Measurements from ENCODE around the gene FKBP1A. TPM values are rescaled to one million over a fixed set of nuclear protein-coding genes. Genes with fewer than 3 reads are reported as not detected.

Gene FKBP1A
- total RNA-seq, 1 donor from 2014 or later, result 291 TPM

DNA sequence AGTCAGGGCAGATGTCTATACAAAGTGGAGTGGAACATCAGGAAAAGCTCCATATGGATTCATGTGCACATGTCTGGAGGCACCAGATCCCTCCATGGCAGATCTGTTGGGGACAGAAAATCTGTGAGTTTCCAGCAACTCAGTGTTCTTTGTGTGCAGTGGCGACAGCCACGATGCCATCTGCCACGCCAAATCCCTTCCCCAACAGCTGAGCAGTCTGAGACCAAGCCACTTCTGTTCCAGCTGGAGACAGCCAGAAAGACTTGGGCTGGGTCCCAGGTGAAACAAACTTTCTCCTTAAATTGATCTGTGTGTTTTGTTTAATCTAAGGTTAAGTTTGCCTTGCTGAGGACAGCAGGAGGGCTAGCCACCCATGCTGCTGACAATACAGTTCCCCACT, 22.9 kb downstream of the FKBP1A start:
- TF ChIP-seq CTCF (IDR thresholded peaks at IDR 0.05), result no peak
- Histone ChIP-seq H3K4me1 (peaks cover 60% of the 10 kb centered on the region), H3K4me3 (no peak overlapping the region), H3K27ac (no peak overlapping the region), H3K36me3 (peaks cover 79% of the 10 kb centered on the region), H3K9me3 (no peaks in the 10 kb centered on the region), H3K27me3 (ENCODE audit: low read depth) (no peaks in the 10 kb centered on the region)
- DNase-seq (no peak), ATAC-seq (no peak)
- intact Hi-C loops (cut with DNase I), result no loop called here

- no peak for TF ChIP-seq CTCF (IDR thresholded peaks at IDR 0.05)
- peaks cover 58% of the 10 kb centered on the region for H3K4me1 ChIP-seq
- no peaks in the 10 kb centered on the region for H3K9me3 ChIP-seq
- no peak for ATAC-seq
- DNase-seq, result no peak
- peaks cover 66% of the 10 kb centered on the region for H3K36me3 ChIP-seq
- intact Hi-C loops (cut with DNase I), result no loop called here
- H3K27me3 ChIP-seq (ENCODE audit: low read depth), result no peaks in the 10 kb centered on the region
- no peak overlapping the region for H3K27ac ChIP-seq
- no peak overlapping the region for H3K4me3 ChIP-seq
Observed at GRCh38 chr20:1368448-1369199, 24.2 kb downstream of the FKBP1A start.

GRCh38 chr20:1367479-1367878, 25.4 kb downstream of the FKBP1A start:
- Histone ChIP-seq H3K9me3 (no peaks in the 10 kb centered on the region), H3K36me3 (peaks cover 56% of the 10 kb centered on the region), H3K27me3 (ENCODE audit: low read depth) (no peaks in the 10 kb centered on the region), H3K4me1 (peaks cover 53% of the 10 kb centered on the region), H3K27ac (no peak overlapping the region), H3K4me3 (no peak overlapping the region)
- DNase-seq, result no peak
- no peak for ATAC-seq
- intact Hi-C loops (cut with DNase I), result no loop called here
- TF ChIP-seq CTCF (IDR thresholded peaks at IDR 0.05), result no peak

DNA sequence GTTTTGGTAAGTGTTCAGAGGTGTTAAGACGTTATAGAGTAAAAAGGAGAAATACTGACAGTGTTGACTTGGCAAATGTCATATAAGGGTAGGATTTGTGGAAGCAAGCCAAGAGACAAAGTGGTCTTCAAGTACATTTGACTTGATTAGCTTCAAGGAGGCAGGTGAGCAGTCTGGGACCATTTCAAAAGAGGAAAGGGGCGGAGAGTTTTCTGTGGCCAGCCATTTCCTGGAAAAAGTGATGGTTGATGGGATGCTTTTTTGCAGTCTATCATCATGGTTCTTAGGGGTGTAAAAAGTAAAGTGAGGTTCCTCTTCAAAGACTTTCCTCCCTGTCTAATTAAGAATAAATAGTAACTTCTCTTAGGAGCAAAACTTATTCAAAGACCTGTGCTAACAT, 28.7 kb downstream of the FKBP1A start:
- Histone ChIP-seq H3K27me3 (ENCODE audit: low read depth) (no peaks in the 10 kb centered on the region), H3K9me3 (no peaks in the 10 kb centered on the region), H3K4me1 (peaks cover 24% of the 10 kb centered on the region), H3K36me3 (peaks cover 44% of the 10 kb centered on the region), H3K27ac (peak overlapping the region; percentile 41), H3K4me3 (no peak overlapping the region)
- intact Hi-C loops (cut with DNase I), result no loop called here
- no peak for TF ChIP-seq CTCF (IDR thresholded peaks at IDR 0.05)
- DNase-seq (no peak), ATAC-seq (peak in 1 of 2 donors; percentile 47)

DNA sequence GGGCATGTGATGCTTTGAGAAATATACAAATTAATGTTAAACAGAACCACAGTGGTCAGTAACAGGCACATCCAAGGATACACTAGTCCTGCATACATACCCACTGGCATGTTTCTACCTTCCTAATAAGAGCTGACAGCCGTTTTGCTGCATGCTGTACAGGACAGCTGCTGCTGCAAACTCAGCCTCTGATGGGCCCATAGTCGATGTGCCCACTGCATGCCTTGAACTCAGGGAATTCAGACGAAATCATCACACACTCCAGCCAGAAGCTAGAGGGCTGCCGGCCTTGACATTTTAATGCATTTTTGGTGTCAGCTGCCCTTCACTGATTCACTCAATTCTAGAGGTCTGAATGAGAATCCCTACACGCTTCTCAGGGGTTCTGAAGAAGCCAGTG, 29.3 kb downstream of the FKBP1A start:
- ATAC-seq, result no peak
- Histone ChIP-seq H3K27me3 (ENCODE audit: low read depth) (no peaks in the 10 kb centered on the region), H3K9me3 (no peaks in the 10 kb centered on the region), H3K4me1 (peaks cover 18% of the 10 kb centered on the region), H3K27ac (peak overlapping the region; percentile 41), H3K36me3 (peaks cover 40% of the 10 kb centered on the region), H3K4me3 (no peak overlapping the region)
- intact Hi-C loops (cut with DNase I), result no loop called here
- no peak for DNase-seq
- TF ChIP-seq CTCF (IDR thresholded peaks at IDR 0.05), result no peak
